Mammary epithelial cell (primary cell): ENCODE data around the gene TRIOBP.

Experiments used
- CTCF ChIP-seq, 2 donors: IDR thresholded peaks in 1 of 2; conservative IDR thresholded peaks in 1 of 2; 2 replicates each; pipeline ENCODE4 v1.5.1; 2011 to 2012; ENCODE audit warnings: inconsistent platforms in 2 of 2, low read length in 2 of 2, mild to moderate bottlenecking in 2 of 2, control low read depth in 1 of 2, low read depth in 1 of 2; ENCODE audit not compliant: insufficient read depth in 1 of 2; ENCODE audit errors: extremely low read depth in 1 of 2
- EZH2 ChIP-seq: IDR thresholded peaks from 2 replicates; pipeline ENCODE4 v1.6.1; 2012; ENCODE audit warnings: low read length, inconsistent platforms, borderline replicate concordance

DNA sequence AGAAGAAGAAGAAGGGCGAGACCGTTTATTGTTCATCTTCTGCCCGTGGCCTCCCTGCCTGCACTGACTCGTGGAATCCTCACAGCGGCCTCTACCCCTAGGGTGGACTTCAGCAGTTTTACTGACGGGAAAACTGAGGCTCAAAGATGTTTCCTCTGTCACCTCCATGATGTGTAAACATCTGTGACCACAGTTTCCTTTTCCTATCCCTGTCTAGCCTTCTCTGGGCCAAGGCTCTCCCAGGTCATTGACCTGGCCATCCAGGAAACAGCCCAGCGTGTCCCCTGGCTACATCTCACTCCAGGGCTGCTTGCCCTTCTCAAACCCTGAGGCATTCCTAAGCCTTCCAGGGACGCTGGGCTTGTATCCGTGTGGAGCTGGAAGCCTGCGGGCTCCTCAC is 61.8 kb downstream of the TRIOBP start:
- TF ChIP-seq CTCF (conservative IDR thresholded peaks at IDR 0.05 in 1 of 2, IDR thresholded peaks at IDR 0.05 in 1 of 2; ENCODE audit: extremely low read depth in 1 of 2, insufficient read depth in 1 of 2, low read depth in 1 of 2, low read length in 2 of 2) (no peak), EZH2 (no peak)
